H1 (cell line): Measurements from ENCODE around the gene CABP1. TPM values are rescaled to one million over a fixed set of nuclear protein-coding genes. Genes with fewer than 3 reads are reported as not detected.

Experiments
- CTCF ChIA-PET: fragments of 300-600 bp; sonication (Branson Sonifier 250); formaldehyde crosslinking; loops from one replicate; lab custom pipeline; 2021; ENCODE audit not compliant: partially characterized antibody; lab: Charles Lee
- POLR2A ChIA-PET: fragments of 300-600 bp; sonication (Branson Sonifier 250); formaldehyde crosslinking; loops from one replicate; lab custom pipeline; 2021; ENCODE audit warnings: inconsistent platforms; ENCODE audit not compliant: partially characterized antibody; lab: Charles Lee
- DNase-seq, 2 experiments: peaks; one replicate each; pipeline versions ENCODE4 v3.0.0 to v3.0.0-alpha.2; 2010 to 2022; ENCODE audit warnings: low spot score in 2 of 2, low read depth in 1 of 2, mixed read lengths in 1 of 2
- FAIRE-seq: peaks from 2 replicates; lab custom pipeline; 2011; peaks lifted over from hg19 to GRCh38; lab: Jason Lieb, UNC
- H2AFZ ChIP-seq: 2 replicates; pipeline ENCODE4 v1.8.1; 2012; ENCODE audit warnings: low read length, inconsistent platforms
- H2AK5ac ChIP-seq: 2 replicates; pipeline ENCODE4 v1.6.1; 2013; ENCODE audit warnings: low read depth, low read length
- H2BK120ac ChIP-seq: replicated peaks from 2 replicates; pipeline ENCODE3; 2013; ENCODE audit warnings: low read depth, low read length, inconsistent platforms
- H2BK12ac ChIP-seq: 2 replicates; pipeline ENCODE4 v1.6.1; 2013; ENCODE audit warnings: low read depth, low read length
- H2BK15ac ChIP-seq: 2 replicates; pipeline ENCODE4 v1.6.1; 2013; ENCODE audit warnings: low read length
- H2BK20ac ChIP-seq: 2 replicates; pipeline ENCODE4 v1.6.1; 2013; ENCODE audit warnings: low read length
- H2BK5ac ChIP-seq: 2 replicates; pipeline ENCODE4 v1.6.1; 2013; ENCODE audit warnings: low read depth, low read length
- H3K14ac ChIP-seq: 2 replicates; pipeline ENCODE4 v1.6.1; 2013; ENCODE audit warnings: inconsistent platforms; ENCODE audit not compliant: insufficient read length
- H3K18ac ChIP-seq: 2 replicates; pipeline ENCODE4 v1.6.1; 2013; ENCODE audit warnings: low read length; ENCODE audit errors: extremely low read depth
- H3K23ac ChIP-seq: 2 replicates; pipeline ENCODE4 v1.6.1; 2013; ENCODE audit warnings: inconsistent platforms; ENCODE audit not compliant: insufficient read length
- H3K23me2 ChIP-seq: 2 replicates; pipeline ENCODE4 v1.6.1; 2013; ENCODE audit warnings: low read depth, low read length
- H3K27ac ChIP-seq: 2 replicates; pipeline ENCODE4 v1.6.1; 2011; ENCODE audit warnings: low read depth, low read length, inconsistent platforms
- H3K27me3 ChIP-seq, 4 experiments: replicated peaks in 1 of 4; 1 replicate in 1 of 4; 2 replicates in 3 of 4; pipeline versions ENCODE4 v1.6.1 to v1.8.1; 2011 to 2013; ENCODE audit warnings: low read length in 3 of 4, mild to moderate bottlenecking in 3 of 4, inconsistent platforms in 2 of 4, mixed read lengths in 2 of 4, moderate library complexity in 1 of 4; ENCODE audit not compliant: control insufficient read depth in 3 of 4, insufficient read depth in 3 of 4; ENCODE audit errors: extremely low read depth in 1 of 4
- H3K36me3 ChIP-seq, 4 experiments: 2 replicates each; pipeline versions ENCODE4 v1.6.1 to v1.8.1; 2011 to 2013; ENCODE audit warnings: mild to moderate bottlenecking in 4 of 4, low read length in 3 of 4, moderate library complexity in 2 of 4, control low read depth in 1 of 4, inconsistent platforms in 1 of 4; ENCODE audit not compliant: insufficient read depth in 4 of 4, control insufficient read depth in 2 of 4
- H3K4ac ChIP-seq: replicated peaks from 2 replicates; pipeline ENCODE3; 2013; ENCODE audit warnings: low read length, low read depth, mixed read lengths, inconsistent platforms; ENCODE audit not compliant: insufficient read length
- H3K4me1 ChIP-seq, 4 experiments: replicated peaks in 1 of 4; 1 replicate in 1 of 4; 2 replicates in 3 of 4; pipeline versions ENCODE4 v1.6.1 to v1.8.1; 2011 to 2013; ENCODE audit warnings: low read length in 3 of 4, inconsistent platforms in 2 of 4, mixed read lengths in 1 of 4; ENCODE audit not compliant: insufficient read depth in 4 of 4, control insufficient read depth in 3 of 4
- H3K4me2 ChIP-seq, 2 experiments: 2 replicates each; pipeline versions ENCODE4 v1.6.1 to v1.8.1; 2011 to 2013; ENCODE audit warnings: low read depth in 2 of 2, low read length in 2 of 2, control low read depth in 1 of 2, inconsistent platforms in 1 of 2, mild to moderate bottlenecking in 1 of 2; ENCODE audit not compliant: insufficient read depth in 1 of 2
- H3K4me3 ChIP-seq, 4 experiments: fragments of 200-600, 300-600 bp in 1 of 4; sonication (generic), shearing (Covaris generic), sonication (Bioruptor Twin) in 1 of 4; 2 replicates each; pipeline versions ENCODE4 v1.5.1 to v1.8.1; 2011 to 2016; ENCODE audit warnings: low read length in 4 of 4, low read depth in 3 of 4, control low read depth in 2 of 4, inconsistent platforms in 2 of 4, mild to moderate bottlenecking in 2 of 4, mixed read lengths in 1 of 4, moderate library complexity in 1 of 4; ENCODE audit not compliant: insufficient read depth in 2 of 4; ENCODE audit errors: extremely low read depth in 1 of 4
- H3K56ac ChIP-seq: replicated peaks from 2 replicates; pipeline ENCODE3; 2013; ENCODE audit warnings: low read depth, mild to moderate bottlenecking, mixed read lengths, low read length, inconsistent platforms; ENCODE audit not compliant: insufficient read length
- H3K79me1 ChIP-seq: 2 replicates; pipeline ENCODE4 v1.6.1; 2013; ENCODE audit warnings: low read depth, low read length, control low read depth
- H3K79me2 ChIP-seq, 2 experiments: 2 replicates each; pipeline versions ENCODE4 v1.6.1 to v1.8.1; 2012 to 2013; ENCODE audit warnings: low read length in 2 of 2, mild to moderate bottlenecking in 2 of 2, inconsistent platforms in 1 of 2; ENCODE audit not compliant: insufficient read depth in 2 of 2, control insufficient read depth in 1 of 2
- H3K9ac ChIP-seq, 4 experiments: replicated peaks in 1 of 4; 1 replicate in 1 of 4; 2 replicates in 3 of 4; pipeline versions ENCODE4 v1.6.1 to v1.8.1; 2011 to 2013; ENCODE audit warnings: low read depth in 3 of 4, low read length in 3 of 4, control low read depth in 2 of 4, mild to moderate bottlenecking in 2 of 4, moderate library complexity in 2 of 4, inconsistent platforms in 1 of 4; ENCODE audit errors: extremely low read depth in 1 of 4
- H3K9me3 ChIP-seq, 2 experiments: 2 replicates each; pipeline versions ENCODE4 v1.6.1 to v1.8.1; 2012 to 2013; ENCODE audit warnings: mild to moderate bottlenecking in 2 of 2, moderate library complexity in 2 of 2, control low read depth in 1 of 2, inconsistent platforms in 1 of 2, low read depth in 1 of 2, low read length in 1 of 2, mixed read lengths in 1 of 2; ENCODE audit not compliant: insufficient read depth in 2 of 2
- H4K20me1 ChIP-seq, 2 experiments: replicated peaks in 1 of 2; 2 replicates each; pipeline versions ENCODE3 to v1.8.1; 2011 to 2013; ENCODE audit warnings: inconsistent platforms in 2 of 2, low read length in 2 of 2, mild to moderate bottlenecking in 1 of 2; ENCODE audit not compliant: insufficient read depth in 2 of 2, control insufficient read depth in 1 of 2
- H4K5ac ChIP-seq: 2 replicates; pipeline ENCODE4 v1.6.1; 2013; ENCODE audit warnings: low read length, low read depth, mixed read lengths, inconsistent platforms; ENCODE audit not compliant: insufficient read length
- H4K8ac ChIP-seq: 2 replicates; pipeline ENCODE4 v1.8.0; 2013; ENCODE audit warnings: mild to moderate bottlenecking, moderate library complexity, low read length, inconsistent platforms; ENCODE audit not compliant: insufficient read depth; ENCODE audit errors: extremely low read depth
- H4K91ac ChIP-seq: replicated peaks from 2 replicates; pipeline ENCODE3; 2013; ENCODE audit warnings: low read length, mixed read lengths, inconsistent platforms; ENCODE audit not compliant: insufficient read length
- EZH2 ChIP-seq: fragments of 200-600 bp; sonication (generic); IDR thresholded peaks from 2 replicates; pipeline ENCODE4 v1.7.1; 2012; ENCODE audit warnings: low read depth, mild to moderate bottlenecking, moderate library complexity, low read length, inconsistent platforms; ENCODE audit not compliant: severe bottlenecking
- JUND ChIP-seq: IDR thresholded peaks from 2 replicates; pipeline ENCODE4 v1.6.1; 2011; ENCODE audit warnings: mild to moderate bottlenecking, improper control_type of control experiment, low read length
- RAD21 ChIP-seq, 2 experiments: IDR thresholded peaks in 1 of 2; conservative IDR thresholded peaks in 1 of 2; 2 replicates each; pipeline ENCODE4 v1.6.1; 2011; ENCODE audit warnings: low read depth in 2 of 2, low read length in 2 of 2, improper control_type of control experiment in 1 of 2, inconsistent platforms in 1 of 2, mild to moderate bottlenecking in 1 of 2, moderate library complexity in 1 of 2
- RNF2 ChIP-seq: fragments of 200-900, 300-1000 bp; sonication (generic); IDR thresholded peaks from 2 replicates; pipeline ENCODE4 v1.7.1; 2016; ENCODE audit warnings: borderline replicate concordance, low read depth, mild to moderate bottlenecking, antibody characterized with exemption, low read length; ENCODE audit not compliant: poor library complexity, severe bottlenecking; ENCODE audit errors: missing control alignments
- RXRA ChIP-seq: IDR thresholded peaks from 2 replicates; pipeline ENCODE4 v1.6.1; 2011; ENCODE audit warnings: low read depth, mild to moderate bottlenecking, low read length, moderate library complexity; ENCODE audit not compliant: insufficient read depth
- SIRT6 ChIP-seq: IDR thresholded peaks from one replicate; pipeline ENCODE4 v1.7.1; 2012; ENCODE audit warnings: low read length, inconsistent platforms
- SP1 ChIP-seq: IDR thresholded peaks from 2 replicates; pipeline ENCODE4 v1.6.1; 2011; ENCODE audit warnings: low read depth, low read length
- TEAD4 ChIP-seq: IDR thresholded peaks from 2 replicates; pipeline ENCODE4 v1.6.1; 2012; ENCODE audit warnings: low read depth, low read length, inconsistent platforms, mixed read lengths
- WGBS, 2 experiments: shearing (Covaris generic) in 1 of 2; methylation state at CpG; one replicate each; pipeline versions ENCODE4 v1.1.6 to v1.1.7; 2013 to 2015; ENCODE audit warnings: low lambda C conversion rate in 2 of 2, mixed read lengths in 2 of 2, inconsistent platforms in 1 of 2, low coverage in 1 of 2, missing lambda C conversion rate in 1 of 2; ENCODE audit not compliant: insufficient replicate concordance in 2 of 2, insufficient coverage in 1 of 2, insufficient read length in 1 of 2; ENCODE audit errors: extremely low coverage in 1 of 2, missing lambda C conversion rate in 1 of 2; 5-methylcytosine and 5-hydroxymethylcytosine counted together
- polyA plus RNA-seq, 7 experiments: library from polyadenylated mRNA; depleted of rRNA in 3 of 7; stranded (reverse) in 5 of 7; unstranded in 2 of 7; fragments of >200 nt in 5 of 7; fragments of 200-250 nt in 2 of 7; gene quantifications; 1 replicate in 5 of 7; 2 replicates in 1 of 7; 4 replicates in 1 of 7; pipeline versions ENCODE4 v1.2.1 to v1.2.3, GENCODE V29; 2011 to 2013; ENCODE audit warnings: missing spikeins in 2 of 7, mixed read lengths in 2 of 7
- total RNA-seq: library from RNA; stranded (reverse); fragmentation: NEBNext Ultra II Directional; extraction: Animal tissue kit (Norgen Biotek cat#: 25700); gene quantifications from 2 replicates; pipeline ENCODE4 v1.2.1, GENCODE V29; 2021
- TF ChIP-seq, protein P1 (sequence below), 3 experiments: IDR thresholded peaks; 1 replicate in 2 of 3; 2 replicates in 1 of 3; pipeline versions ENCODE4 v1.5.1 to v1.6.1; 2011; ENCODE audit warnings: low read length in 3 of 3, mild to moderate bottlenecking in 3 of 3, inconsistent platforms in 2 of 3, low read depth in 1 of 3, moderate library complexity in 1 of 3; ENCODE audit not compliant: insufficient read depth in 1 of 3; ENCODE audit errors: control extremely low read depth in 1 of 3
- TF ChIP-seq, protein P2 (sequence below): IDR thresholded peaks from 2 replicates; pipeline ENCODE4 v1.6.1; 2012; ENCODE audit warnings: inconsistent platforms

The CABP1 gene
- total and polyA plus RNA-seq, 2 of the 8 experiments (the other 6 are each of a cell fraction or from before 2014, with no cell fraction given) = 3.9 to 7.4 TPM

DNA sequence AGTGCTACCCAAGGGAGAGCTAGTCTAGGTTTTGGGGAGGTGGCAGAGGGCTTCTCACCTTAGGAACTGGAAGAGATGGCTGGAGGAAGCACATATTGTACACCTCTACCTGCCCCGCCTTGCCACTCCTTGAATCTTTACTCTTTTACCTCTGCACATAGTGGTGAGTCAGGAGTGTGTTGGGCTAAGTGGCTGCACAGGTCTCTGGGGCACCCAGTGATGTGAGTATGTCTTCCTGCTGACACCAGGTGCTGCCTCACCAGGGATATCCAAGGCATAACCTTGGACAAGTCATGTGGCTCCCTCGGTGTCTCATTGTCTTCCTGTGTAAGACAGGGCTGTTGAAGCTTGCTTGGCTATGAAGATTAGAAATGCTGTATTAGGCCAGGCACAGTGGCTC, 19.8 kb upstream of the CABP1 start:
- no peaks in the 10 kb centered on the region for H3K79me1 ChIP-seq
- no peaks in the 10 kb centered on the region for H3K79me2 ChIP-seq
- no peak overlapping the region for H3K23ac ChIP-seq
- H3K9me3 ChIP-seq = no peaks in the 10 kb centered on the region
- H2BK12ac ChIP-seq = no peak overlapping the region
- H4K20me1 ChIP-seq = no peaks in the 10 kb centered on the region
- no peak overlapping the region for H4K91ac ChIP-seq
- H2BK120ac ChIP-seq = no peak overlapping the region
- H2BK5ac ChIP-seq = no peak overlapping the region
- H3K9ac ChIP-seq = no peak overlapping the region
- POLR2A ChIA-PET = interaction anchor here (1.2 to 1.6 kb wide), 2 partner anchors 39 to 91 kb away, joined by 3 to 5 read pairs; partner anchors contain the start of gene POP5
- H3K4me1 ChIP-seq = peaks cover 0 to 4% (median 4%) of the 10 kb centered on the region in 4 experiments; a peak in 4 of 7 replicates
- CTCF ChIA-PET = interaction anchor here (1.2 to 2.3 kb wide), 3 partner anchors 8 to 28 kb away, joined by 4 to 11 read pairs (median 8); no protein-coding TSS in a partner anchor
- FAIRE-seq = no peak
- no peak overlapping the region for H3K27ac ChIP-seq
- H3K4me3 ChIP-seq = no peak overlapping the region
- H3K4me2 ChIP-seq = no peak overlapping the region
- H2BK20ac ChIP-seq = no peak overlapping the region
- no peak overlapping the region for H4K5ac ChIP-seq
- no peak overlapping the region for H3K18ac ChIP-seq
- peaks cover 0 to 3% (median 0%) of the 10 kb centered on the region in 4 experiments; a peak in 1 of 7 replicates for H3K27me3 ChIP-seq
- no peaks in the 10 kb centered on the region for H3K23me2 ChIP-seq
- H3K56ac ChIP-seq = no peak overlapping the region
- H3K4ac ChIP-seq = no peak overlapping the region
- no peak overlapping the region for H2AK5ac ChIP-seq
- no peak for DNase-seq
- no peak overlapping the region for H3K14ac ChIP-seq
- no peak overlapping the region for H2AFZ ChIP-seq
- H2BK15ac ChIP-seq = no peak overlapping the region
- WGBS, 2 experiments = 83% methylated on average over 2 of the region's 2 CpGs; no CpG with 5 or more reads in 1 of the 2 experiments
- no peak overlapping the region for H4K8ac ChIP-seq
- no peaks in the 10 kb centered on the region for H3K36me3 ChIP-seq
- TF ChIP-seq EZH2 (no peak), TEAD4 (no peak), RNF2 (no peak), SP1 (no peak), RXRA (no peak), RAD21 (IDR thresholded peaks at IDR 0.05 in 1 of 2, conservative IDR thresholded peaks at IDR 0.05 in 1 of 2; ENCODE audit: low read depth in 2 of 2, low read length in 2 of 2) (no peak), JUND (no peak), SIRT6 (no peak)
- TF ChIP-seq, protein P1, sequence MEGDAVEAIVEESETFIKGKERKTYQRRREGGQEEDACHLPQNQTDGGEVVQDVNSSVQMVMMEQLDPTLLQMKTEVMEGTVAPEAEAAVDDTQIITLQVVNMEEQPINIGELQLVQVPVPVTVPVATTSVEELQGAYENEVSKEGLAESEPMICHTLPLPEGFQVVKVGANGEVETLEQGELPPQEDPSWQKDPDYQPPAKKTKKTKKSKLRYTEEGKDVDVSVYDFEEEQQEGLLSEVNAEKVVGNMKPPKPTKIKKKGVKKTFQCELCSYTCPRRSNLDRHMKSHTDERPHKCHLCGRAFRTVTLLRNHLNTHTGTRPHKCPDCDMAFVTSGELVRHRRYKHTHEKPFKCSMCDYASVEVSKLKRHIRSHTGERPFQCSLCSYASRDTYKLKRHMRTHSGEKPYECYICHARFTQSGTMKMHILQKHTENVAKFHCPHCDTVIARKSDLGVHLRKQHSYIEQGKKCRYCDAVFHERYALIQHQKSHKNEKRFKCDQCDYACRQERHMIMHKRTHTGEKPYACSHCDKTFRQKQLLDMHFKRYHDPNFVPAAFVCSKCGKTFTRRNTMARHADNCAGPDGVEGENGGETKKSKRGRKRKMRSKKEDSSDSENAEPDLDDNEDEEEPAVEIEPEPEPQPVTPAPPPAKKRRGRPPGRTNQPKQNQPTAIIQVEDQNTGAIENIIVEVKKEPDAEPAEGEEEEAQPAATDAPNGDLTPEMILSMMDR (IDR thresholded peaks at IDR 0.05; ENCODE audit: control extremely low read depth in 1 of 3, insufficient read depth in 1 of 3, low read depth in 1 of 3, low read length in 3 of 3) = no peak
- TF ChIP-seq, protein P2, sequence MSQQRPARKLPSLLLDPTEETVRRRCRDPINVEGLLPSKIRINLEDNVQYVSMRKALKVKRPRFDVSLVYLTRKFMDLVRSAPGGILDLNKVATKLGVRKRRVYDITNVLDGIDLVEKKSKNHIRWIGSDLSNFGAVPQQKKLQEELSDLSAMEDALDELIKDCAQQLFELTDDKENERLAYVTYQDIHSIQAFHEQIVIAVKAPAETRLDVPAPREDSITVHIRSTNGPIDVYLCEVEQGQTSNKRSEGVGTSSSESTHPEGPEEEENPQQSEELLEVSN = no peak
